ENCODE results near the gene BBC3. TPM values are rescaled to one million over a fixed set of nuclear protein-coding genes. Genes with fewer than 3 reads are reported as not detected.
A peak's percentile ranks its signal among the peaks of the same experiment; 100 is the strongest.

BBC3 gene
- total RNA-seq, 4 donors from 2014 or later: 3.4 to 7.6 (median 4.2) TPM

DNA sequence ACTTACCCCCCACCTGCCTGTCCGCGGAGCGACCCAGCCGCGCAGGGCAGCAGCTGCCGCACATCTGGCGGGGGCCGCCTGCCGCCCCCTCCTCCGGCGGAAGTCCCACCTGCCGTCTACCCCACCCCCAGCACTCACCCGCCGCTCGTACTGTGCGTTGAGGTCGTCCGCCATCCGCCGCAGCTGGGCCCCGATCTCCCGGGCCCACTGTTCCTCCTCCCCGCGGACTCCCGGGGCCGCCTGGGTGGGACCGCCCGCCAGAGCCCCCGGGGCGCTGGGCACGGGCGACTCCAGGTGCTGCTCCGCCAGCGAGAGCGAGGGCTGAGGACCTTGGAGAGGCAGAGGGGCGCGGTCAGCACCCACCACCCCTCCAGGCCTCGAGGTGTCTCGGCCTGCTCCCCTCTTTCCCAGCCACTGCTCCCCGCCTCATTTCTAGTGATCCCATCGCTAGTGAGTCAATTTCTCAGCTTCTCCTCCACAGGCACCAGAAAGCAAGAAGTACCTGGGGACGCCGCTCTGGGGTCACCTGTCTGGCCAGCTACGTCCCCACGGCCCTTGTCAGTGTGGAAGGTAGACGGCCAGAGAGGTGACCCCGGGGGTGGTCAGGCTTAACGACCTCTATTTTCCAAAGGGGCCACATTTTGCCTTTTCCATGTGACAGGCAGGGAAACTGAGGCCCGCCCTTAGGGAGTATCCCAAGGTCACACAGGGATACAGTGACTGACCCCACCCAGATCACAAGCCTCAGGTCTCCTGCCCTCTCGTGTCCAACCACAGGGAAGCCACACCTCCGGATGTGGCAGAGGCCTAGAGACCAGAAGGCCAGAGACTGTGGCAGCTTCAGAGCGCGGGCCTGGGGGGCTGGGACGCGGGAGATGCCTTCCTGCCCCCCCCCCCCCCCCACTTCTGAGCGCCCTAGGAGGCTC, 4.3 kb downstream of the BBC3 start:
- intact Hi-C loops (cut with DNase I; ENCODE audit: low total_unique reads) (loop anchor here (1.0 to 5.0 kb wide), 4 partner anchors 18 to 249 kb away; partner anchors contain the start of genes CCDC9 and ZC3H4), in situ Hi-C loops (cut with MboI; ENCODE audit: low sequenced_read_pairs in 4 of 4) (no loop called here)
- DNase-seq: peak; percentile 90 to 95
- ATAC-seq: peak; percentile 63 to 65
- Histone ChIP-seq H3K4me1 (peaks cover 26 to 30% of the 10 kb centered on the region in 2 donors), H3K27ac (peak overlapping the region; percentile 98 to 100 (median 100)), H3K36me3 (peaks cover 0 to 10% of the 10 kb centered on the region in 2 donors), H3K9me3 (no peaks in the 10 kb centered on the region), H3K27me3 (no peaks in the 10 kb centered on the region), H3K4me3 (peak overlapping the region; percentile 72 to 100 (median 86))
- TF ChIP-seq, protein P1, sequence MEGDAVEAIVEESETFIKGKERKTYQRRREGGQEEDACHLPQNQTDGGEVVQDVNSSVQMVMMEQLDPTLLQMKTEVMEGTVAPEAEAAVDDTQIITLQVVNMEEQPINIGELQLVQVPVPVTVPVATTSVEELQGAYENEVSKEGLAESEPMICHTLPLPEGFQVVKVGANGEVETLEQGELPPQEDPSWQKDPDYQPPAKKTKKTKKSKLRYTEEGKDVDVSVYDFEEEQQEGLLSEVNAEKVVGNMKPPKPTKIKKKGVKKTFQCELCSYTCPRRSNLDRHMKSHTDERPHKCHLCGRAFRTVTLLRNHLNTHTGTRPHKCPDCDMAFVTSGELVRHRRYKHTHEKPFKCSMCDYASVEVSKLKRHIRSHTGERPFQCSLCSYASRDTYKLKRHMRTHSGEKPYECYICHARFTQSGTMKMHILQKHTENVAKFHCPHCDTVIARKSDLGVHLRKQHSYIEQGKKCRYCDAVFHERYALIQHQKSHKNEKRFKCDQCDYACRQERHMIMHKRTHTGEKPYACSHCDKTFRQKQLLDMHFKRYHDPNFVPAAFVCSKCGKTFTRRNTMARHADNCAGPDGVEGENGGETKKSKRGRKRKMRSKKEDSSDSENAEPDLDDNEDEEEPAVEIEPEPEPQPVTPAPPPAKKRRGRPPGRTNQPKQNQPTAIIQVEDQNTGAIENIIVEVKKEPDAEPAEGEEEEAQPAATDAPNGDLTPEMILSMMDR (IDR thresholded peaks at IDR 0.05 in 4 of 5, conservative IDR thresholded peaks at IDR 0.05 in 1 of 5): peak in 1 of 5 experiments; percentile 23
- peak; percentile 82 to 86 for TF ChIP-seq POLR2A (IDR thresholded peaks at IDR 0.05)

DNA sequence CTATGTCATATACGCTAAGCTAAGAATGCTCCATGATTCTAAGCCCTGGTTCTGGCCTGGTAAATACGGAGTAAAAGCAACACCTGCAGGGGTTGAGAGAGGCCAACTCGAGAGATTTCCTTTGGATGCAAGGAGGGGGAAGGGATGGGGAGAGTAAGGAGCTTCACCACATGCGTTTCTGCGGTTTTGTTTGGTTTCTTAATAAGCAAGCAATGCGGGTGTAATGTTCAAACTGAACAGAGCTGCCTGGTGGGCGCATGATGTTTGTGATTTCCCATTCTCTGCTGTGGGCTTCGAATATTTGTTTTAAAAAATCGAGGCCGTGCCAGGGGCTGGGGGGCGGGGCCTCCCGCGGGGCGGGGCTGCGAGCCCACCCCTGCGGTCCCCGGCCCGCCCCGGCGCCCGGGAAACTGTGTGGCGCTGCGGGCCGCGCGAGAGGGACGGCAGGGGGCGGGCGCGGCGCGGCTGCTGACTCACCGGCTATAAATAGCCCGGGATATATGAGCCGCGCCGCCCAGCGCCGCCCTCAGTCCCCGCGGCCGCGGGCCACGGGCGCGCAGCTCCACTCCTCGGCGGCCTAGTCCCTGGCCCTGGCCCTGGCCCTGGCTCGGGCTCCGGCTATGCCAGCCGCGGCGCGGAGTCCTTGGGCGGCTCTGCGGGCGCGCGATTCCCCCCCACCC, 5.1 kb downstream of the BBC3 start:
- DNase-seq (peak; percentile 70 to 87), ATAC-seq (peak; percentile 43 to 54)
- Histone ChIP-seq H3K27me3 (no peaks in the 10 kb centered on the region), H3K27ac (peak overlapping the region; percentile 98 to 100 (median 100)), H3K36me3 (peaks cover 0 to 18% of the 10 kb centered on the region in 2 donors), H3K9me3 (no peaks in the 10 kb centered on the region), H3K4me3 (peak overlapping the region; percentile 72 to 100 (median 86)), H3K4me1 (peaks cover 26% of the 10 kb centered on the region in 2 donors)
- TF ChIP-seq, protein P1 (IDR thresholded peaks at IDR 0.05 in 4 of 5, conservative IDR thresholded peaks at IDR 0.05 in 1 of 5): peak; percentile 27 to 77 (median 61)
- peak; percentile 100 for TF ChIP-seq POLR2A (IDR thresholded peaks at IDR 0.05)
- intact Hi-C loops (cut with DNase I; ENCODE audit: low total_unique reads) (loop anchor here (1.0 to 5.0 kb wide), 4 partner anchors 18 to 249 kb away; partner anchors contain the start of genes CCDC9 and ZC3H4), in situ Hi-C loops (cut with MboI; ENCODE audit: low sequenced_read_pairs in 4 of 4) (no loop called here)

DNA sequence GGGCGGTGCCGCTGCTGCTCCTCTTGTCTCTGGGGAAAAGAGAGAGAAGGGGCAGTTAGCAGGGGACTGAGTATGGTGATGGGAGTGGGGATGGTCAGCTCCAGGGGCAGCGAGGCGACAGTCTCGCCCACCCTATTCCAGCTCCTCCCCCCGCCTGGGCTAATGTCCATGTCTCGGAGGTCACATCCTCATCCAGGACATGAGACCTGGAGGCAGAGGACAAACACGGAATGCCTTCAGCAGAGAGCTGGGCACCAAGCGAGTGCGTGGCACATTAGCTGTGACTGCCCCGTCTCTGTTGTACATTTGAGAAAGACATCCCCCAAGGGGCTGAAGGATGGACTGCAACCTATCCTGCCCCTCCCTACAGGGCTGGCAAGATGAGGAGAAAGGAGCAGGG, 9.1 kb downstream of the BBC3 start:
- H3K27ac ChIP-seq: no peak overlapping the region
- H3K36me3 ChIP-seq: peaks cover 0 to 25% of the 10 kb centered on the region in 2 donors
- no peaks in the 10 kb centered on the region for H3K27me3 ChIP-seq
- TF ChIP-seq, protein P1 (IDR thresholded peaks at IDR 0.05 in 4 of 5, conservative IDR thresholded peaks at IDR 0.05 in 1 of 5): no peak
- TF ChIP-seq POLR2A (IDR thresholded peaks at IDR 0.05): no peak
- DNase-seq: no peak
- ATAC-seq: no peak
- intact Hi-C loops (cut with DNase I; ENCODE audit: low total_unique reads): no loop called here
- H3K9me3 ChIP-seq: no peaks in the 10 kb centered on the region
- H3K4me1 ChIP-seq: peaks cover 6 to 10% of the 10 kb centered on the region in 2 donors
- H3K4me3 ChIP-seq: no peak overlapping the region
- in situ Hi-C loops (cut with MboI; ENCODE audit: low sequenced_read_pairs in 4 of 4): no loop called here

DNA sequence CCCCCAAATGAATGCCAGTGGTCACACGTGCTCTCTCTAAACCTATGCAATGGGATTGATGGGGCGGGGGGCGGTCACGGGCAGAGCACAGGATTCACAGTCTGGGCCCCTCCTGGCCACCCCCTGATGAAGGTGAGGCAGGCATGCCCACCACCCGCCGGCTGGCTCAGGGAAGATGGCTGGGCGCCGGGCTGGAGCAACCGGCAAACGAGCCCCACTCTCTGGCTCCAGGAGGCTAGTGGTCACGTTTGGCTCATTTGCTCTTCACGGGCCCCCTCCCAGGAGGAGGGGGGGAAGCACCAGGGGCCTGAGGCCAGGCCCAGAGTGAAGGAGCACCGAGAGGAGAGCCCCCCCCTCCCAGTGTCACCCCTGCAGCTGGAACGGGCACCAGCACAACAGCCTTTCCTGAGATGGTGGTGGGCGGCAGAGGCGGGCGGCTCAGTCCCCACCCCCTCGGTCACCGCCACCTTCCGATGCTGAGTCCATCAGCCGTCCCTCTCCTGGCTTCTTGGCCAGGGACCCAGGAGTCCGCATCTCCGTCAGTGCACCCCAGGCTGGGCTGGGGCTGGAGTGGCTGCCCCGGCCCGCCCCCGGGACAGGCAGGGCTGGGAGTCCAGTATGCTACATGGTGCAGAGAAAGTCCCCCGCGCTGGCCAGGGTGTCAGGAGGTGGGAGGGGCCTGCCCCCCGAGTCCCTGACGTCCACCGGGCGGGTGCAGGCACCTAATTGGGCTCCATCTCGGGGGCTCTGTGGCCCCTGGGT, 9.7 kb downstream of the BBC3 start:
- Histone ChIP-seq H3K4me3 (no peak overlapping the region), H3K36me3 (peaks cover 0 to 25% of the 10 kb centered on the region in 2 donors), H3K9me3 (no peaks in the 10 kb centered on the region), H3K4me1 (peaks cover 5 to 6% of the 10 kb centered on the region in 2 donors), H3K27me3 (no peaks in the 10 kb centered on the region), H3K27ac (no peak overlapping the region)
- intact Hi-C loops (cut with DNase I; ENCODE audit: low total_unique reads) (no loop called here), in situ Hi-C loops (cut with MboI; ENCODE audit: low sequenced_read_pairs in 4 of 4) (no loop called here)
- DNase-seq (no peak), ATAC-seq (no peak)
- no peak for TF ChIP-seq POLR2A (IDR thresholded peaks at IDR 0.05)
- TF ChIP-seq, protein P1 (IDR thresholded peaks at IDR 0.05 in 4 of 5, conservative IDR thresholded peaks at IDR 0.05 in 1 of 5): no peak

Measured in gastrocnemius medialis (tissue), 4 donors.